ENCODE data around the gene VAPA. TPM values are rescaled to one million over a fixed set of nuclear protein-coding genes. Genes with fewer than 3 reads are reported as not detected.

The VAPA gene
- total and polyA plus RNA-seq, 9 of the 15 experiments (the other 6 are each of a cell fraction or from before 2014, with no cell fraction given): 219 to 902 (median 526) TPM

DNA sequence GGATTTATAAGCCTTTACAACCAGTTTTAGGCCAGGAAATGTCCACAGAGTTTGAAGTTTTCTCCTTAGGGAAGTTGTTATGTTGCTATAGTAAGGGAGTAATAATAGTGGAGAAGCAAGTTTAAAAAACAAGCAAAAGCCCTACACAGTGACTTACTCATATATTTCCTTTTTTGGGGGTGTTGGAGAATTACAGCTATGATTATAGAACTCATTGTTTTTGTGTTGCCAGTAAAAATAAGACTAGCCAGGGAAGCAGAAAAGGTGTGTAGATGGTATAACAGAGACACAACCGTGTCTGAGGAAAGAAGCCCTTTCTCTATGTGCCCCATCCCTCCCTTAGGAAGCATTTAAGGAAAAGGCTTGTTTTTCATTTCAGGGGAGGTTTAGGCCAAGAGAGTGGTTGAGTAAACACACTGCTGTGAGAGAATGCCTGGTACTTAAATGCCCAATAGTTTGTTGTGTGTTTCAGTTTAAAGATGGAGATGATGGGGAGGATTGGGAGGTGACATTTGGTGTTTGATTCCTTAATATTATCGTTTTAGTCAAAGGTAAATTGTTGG, 2.3 kb downstream of the VAPA start (continued):
- TF ChIP-seq RFX7 (CRISPR knock-in tag; IDR thresholded peaks at IDR 0.05) (no peak), TBL1XR1 (IDR thresholded peaks at IDR 0.05; ENCODE audit: low read length in 2 of 2) (0 out of 4 replicates have a peak, but pooled peaks of 1 of the 2 experiments have one; percentile 2), SIRT6 (IDR thresholded peaks at IDR 0.05; ENCODE audit: low read depth, low read length) (no peak), HMG20B (CRISPR knock-in tag; IDR thresholded peaks at IDR 0.05) (no peak), DACH1 (IDR thresholded peaks at IDR 0.05; ENCODE audit: partially characterized antibody) (no peak), NCOA2 (IDR thresholded peaks at IDR 0.05; ENCODE audit: partially characterized antibody in 2 of 2) (no peak), SAFB (IDR thresholded peaks at IDR 0.05; ENCODE audit: borderline replicate concordance, low read depth, low read length) (no peak), RB1 (IDR thresholded peaks at IDR 0.05; ENCODE audit: low read depth) (no peak), ATF6 (CRISPR knock-in tag; IDR thresholded peaks at IDR 0.05) (no peak), TCF3 (CRISPR knock-in tag; IDR thresholded peaks at IDR 0.05) (no peak), BRF1 (IDR thresholded peaks at IDR 0.05; ENCODE audit: borderline replicate concordance, extremely low read depth, insufficient read length) (no peak)
- TF ChIP-seq, protein P1, sequence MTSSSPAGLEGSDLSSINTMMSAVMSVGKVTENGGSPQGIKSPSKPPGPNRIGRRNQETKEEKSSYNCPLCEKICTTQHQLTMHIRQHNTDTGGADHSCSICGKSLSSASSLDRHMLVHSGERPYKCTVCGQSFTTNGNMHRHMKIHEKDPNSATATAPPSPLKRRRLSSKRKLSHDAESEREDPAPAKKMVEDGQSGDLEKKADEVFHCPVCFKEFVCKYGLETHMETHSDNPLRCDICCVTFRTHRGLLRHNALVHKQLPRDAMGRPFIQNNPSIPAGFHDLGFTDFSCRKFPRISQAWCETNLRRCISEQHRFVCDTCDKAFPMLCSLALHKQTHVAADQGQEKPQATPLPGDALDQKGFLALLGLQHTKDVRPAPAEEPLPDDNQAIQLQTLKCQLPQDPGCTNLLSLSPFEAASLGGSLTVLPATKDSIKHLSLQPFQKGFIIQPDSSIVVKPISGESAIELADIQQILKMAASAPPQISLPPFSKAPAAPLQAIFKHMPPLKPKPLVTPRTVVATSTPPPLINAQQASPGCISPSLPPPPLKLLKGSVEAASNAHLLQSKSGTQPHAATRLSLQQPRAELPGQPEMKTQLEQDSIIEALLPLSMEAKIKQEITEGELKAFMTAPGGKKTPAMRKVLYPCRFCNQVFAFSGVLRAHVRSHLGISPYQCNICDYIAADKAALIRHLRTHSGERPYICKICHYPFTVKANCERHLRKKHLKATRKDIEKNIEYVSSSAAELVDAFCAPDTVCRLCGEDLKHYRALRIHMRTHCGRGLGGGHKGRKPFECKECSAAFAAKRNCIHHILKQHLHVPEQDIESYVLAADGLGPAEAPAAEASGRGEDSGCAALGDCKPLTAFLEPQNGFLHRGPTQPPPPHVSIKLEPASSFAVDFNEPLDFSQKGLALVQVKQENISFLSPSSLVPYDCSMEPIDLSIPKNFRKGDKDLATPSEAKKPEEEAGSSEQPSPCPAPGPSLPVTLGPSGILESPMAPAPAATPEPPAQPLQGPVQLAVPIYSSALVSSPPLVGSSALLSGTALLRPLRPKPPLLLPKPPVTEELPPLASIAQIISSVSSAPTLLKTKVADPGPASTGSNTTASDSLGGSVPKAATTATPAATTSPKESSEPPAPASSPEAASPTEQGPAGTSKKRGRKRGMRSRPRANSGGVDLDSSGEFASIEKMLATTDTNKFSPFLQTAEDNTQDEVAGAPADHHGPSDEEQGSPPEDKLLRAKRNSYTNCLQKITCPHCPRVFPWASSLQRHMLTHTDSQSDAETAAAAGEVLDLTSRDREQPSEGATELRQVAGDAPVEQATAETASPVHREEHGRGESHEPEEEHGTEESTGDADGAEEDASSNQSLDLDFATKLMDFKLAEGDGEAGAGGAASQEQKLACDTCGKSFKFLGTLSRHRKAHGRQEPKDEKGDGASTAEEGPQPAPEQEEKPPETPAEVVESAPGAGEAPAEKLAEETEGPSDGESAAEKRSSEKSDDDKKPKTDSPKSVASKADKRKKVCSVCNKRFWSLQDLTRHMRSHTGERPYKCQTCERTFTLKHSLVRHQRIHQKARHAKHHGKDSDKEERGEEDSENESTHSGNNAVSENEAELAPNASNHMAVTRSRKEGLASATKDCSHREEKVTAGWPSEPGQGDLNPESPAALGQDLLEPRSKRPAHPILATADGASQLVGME (CRISPR knock-in tag; IDR thresholded peaks at IDR 0.05): 0 out of 2 replicates have a peak, but pooled peaks have one; percentile 58
- TF ChIP-seq, protein P2, sequence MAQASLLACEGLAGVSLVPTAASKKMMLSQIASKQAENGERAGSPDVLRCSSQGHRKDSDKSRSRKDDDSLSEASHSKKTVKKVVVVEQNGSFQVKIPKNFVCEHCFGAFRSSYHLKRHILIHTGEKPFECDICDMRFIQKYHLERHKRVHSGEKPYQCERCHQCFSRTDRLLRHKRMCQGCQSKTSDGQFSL (CRISPR knock-in tag; IDR thresholded peaks at IDR 0.05): no peak
- TF ChIP-seq, protein P2 (tag; IDR thresholded peaks at IDR 0.05): 0 out of 4 replicates have a peak, but pooled peaks of 1 of the 2 experiments have one; percentile 25
- TF ChIP-seq, protein P3, sequence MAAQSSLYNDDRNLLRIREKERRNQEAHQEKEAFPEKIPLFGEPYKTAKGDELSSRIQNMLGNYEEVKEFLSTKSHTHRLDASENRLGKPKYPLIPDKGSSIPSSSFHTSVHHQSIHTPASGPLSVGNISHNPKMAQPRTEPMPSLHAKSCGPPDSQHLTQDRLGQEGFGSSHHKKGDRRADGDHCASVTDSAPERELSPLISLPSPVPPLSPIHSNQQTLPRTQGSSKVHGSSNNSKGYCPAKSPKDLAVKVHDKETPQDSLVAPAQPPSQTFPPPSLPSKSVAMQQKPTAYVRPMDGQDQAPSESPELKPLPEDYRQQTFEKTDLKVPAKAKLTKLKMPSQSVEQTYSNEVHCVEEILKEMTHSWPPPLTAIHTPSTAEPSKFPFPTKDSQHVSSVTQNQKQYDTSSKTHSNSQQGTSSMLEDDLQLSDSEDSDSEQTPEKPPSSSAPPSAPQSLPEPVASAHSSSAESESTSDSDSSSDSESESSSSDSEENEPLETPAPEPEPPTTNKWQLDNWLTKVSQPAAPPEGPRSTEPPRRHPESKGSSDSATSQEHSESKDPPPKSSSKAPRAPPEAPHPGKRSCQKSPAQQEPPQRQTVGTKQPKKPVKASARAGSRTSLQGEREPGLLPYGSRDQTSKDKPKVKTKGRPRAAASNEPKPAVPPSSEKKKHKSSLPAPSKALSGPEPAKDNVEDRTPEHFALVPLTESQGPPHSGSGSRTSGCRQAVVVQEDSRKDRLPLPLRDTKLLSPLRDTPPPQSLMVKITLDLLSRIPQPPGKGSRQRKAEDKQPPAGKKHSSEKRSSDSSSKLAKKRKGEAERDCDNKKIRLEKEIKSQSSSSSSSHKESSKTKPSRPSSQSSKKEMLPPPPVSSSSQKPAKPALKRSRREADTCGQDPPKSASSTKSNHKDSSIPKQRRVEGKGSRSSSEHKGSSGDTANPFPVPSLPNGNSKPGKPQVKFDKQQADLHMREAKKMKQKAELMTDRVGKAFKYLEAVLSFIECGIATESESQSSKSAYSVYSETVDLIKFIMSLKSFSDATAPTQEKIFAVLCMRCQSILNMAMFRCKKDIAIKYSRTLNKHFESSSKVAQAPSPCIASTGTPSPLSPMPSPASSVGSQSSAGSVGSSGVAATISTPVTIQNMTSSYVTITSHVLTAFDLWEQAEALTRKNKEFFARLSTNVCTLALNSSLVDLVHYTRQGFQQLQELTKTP (IDR thresholded peaks at IDR 0.05; ENCODE audit: low read depth in 1 of 2, partially characterized antibody in 2 of 2): no peak
